ENCODE results near the gene FAF2. TPM values are rescaled to one million over a fixed set of nuclear protein-coding genes. Genes with fewer than 3 reads are reported as not detected.

FAF2 gene
- total and polyA plus RNA-seq, 12 donors, result 21.2 to 68.2 (median 40.6) TPM

DNA sequence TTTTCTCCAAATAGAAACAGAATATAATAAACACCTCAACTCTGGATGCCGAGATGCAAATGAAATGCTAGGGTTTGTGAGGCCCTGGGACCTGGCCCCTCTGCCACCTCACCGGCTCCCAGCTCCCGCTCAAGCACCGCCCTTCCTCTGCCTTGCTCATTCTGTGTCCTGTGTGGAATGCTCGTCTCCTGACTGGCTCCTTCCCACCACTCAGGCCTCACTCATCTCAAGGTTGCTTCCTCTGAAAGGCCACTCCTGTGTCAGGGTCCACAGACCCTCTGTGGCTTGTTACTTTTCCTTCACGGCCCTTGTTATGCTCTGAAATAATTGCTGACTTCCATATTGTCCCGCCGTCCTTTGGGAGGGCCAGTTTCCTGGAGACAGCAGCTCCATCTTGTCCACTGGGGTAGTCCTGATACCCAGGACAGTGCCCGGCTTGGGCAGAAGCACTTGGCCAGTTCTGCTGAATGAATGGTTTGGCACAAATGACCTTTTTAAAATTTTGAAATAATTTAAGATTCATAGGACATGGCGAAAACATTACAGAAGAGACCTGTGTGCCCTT lies 73.6 kb downstream of the FAF2 start:
- Histone ChIP-seq H3K9me3 (replicated peaks in 1 of 3) (no peaks in the 10 kb centered on the region), H3K27ac (no peak overlapping the region), H3K27me3 (no peaks in the 10 kb centered on the region), H3K4me1 (replicated peaks in 1 of 2) (no peaks in the 10 kb centered on the region), H3K36me3 (replicated peaks in 1 of 2) (no peaks in the 10 kb centered on the region), H3K4me3 (no peak overlapping the region)
- no peak for TF ChIP-seq POLR2A (IDR thresholded peaks at IDR 0.05)
- WGBS, 4 donors, result 69 to 76% (median 71%) methylated on average over 10 of the region's 10 CpGs
- DNase-seq, result no peak
- intact Hi-C loops (cut with DNase I), result no loop called here

- TF ChIP-seq POLR2A (IDR thresholded peaks at IDR 0.05), result no peak
- TF ChIP-seq, protein P1, sequence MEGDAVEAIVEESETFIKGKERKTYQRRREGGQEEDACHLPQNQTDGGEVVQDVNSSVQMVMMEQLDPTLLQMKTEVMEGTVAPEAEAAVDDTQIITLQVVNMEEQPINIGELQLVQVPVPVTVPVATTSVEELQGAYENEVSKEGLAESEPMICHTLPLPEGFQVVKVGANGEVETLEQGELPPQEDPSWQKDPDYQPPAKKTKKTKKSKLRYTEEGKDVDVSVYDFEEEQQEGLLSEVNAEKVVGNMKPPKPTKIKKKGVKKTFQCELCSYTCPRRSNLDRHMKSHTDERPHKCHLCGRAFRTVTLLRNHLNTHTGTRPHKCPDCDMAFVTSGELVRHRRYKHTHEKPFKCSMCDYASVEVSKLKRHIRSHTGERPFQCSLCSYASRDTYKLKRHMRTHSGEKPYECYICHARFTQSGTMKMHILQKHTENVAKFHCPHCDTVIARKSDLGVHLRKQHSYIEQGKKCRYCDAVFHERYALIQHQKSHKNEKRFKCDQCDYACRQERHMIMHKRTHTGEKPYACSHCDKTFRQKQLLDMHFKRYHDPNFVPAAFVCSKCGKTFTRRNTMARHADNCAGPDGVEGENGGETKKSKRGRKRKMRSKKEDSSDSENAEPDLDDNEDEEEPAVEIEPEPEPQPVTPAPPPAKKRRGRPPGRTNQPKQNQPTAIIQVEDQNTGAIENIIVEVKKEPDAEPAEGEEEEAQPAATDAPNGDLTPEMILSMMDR (IDR thresholded peaks at IDR 0.05), result no peak
- Histone ChIP-seq H3K27me3 (no peaks in the 10 kb centered on the region), H3K27ac (no peak overlapping the region), H3K4me3 (no peak overlapping the region), H3K4me1 (replicated peaks in 1 of 2) (no peaks in the 10 kb centered on the region), H3K36me3 (replicated peaks in 1 of 2) (peaks cover 0 to 23% of the 10 kb centered on the region in 2 donors), H3K9me3 (replicated peaks in 1 of 3) (no peaks in the 10 kb centered on the region)
- intact Hi-C loops (cut with DNase I), result no loop called here
- no peak for DNase-seq
- WGBS, 4 donors, result 83 to 95% (median 90%) methylated on average over 5 to 6 of the region's 6 CpGs
Observed at GRCh38 chr5:176524138-176524537, 76.0 kb downstream of the FAF2 start.

GRCh38 chr5:176524987-176525386 lies 76.8 kb downstream of the FAF2 start:
- no peaks in the 10 kb centered on the region for H3K9me3 ChIP-seq (replicated peaks in 1 of 3)
- no peak for DNase-seq
- H3K36me3 ChIP-seq (replicated peaks in 1 of 2), result peaks cover 0 to 30% of the 10 kb centered on the region in 2 donors
- intact Hi-C loops (cut with DNase I), result no loop called here
- 90 to 92% (median 91%) methylated on average over 15 of the region's 15 CpGs for WGBS, 4 donors
- no peak overlapping the region for H3K27ac ChIP-seq
- H3K4me3 ChIP-seq, result no peak overlapping the region
- no peak for TF ChIP-seq POLR2A (IDR thresholded peaks at IDR 0.05)
- TF ChIP-seq, protein P1 (IDR thresholded peaks at IDR 0.05), result no peak
- H3K4me1 ChIP-seq (replicated peaks in 1 of 2), result no peaks in the 10 kb centered on the region
- no peaks in the 10 kb centered on the region for H3K27me3 ChIP-seq

DNA sequence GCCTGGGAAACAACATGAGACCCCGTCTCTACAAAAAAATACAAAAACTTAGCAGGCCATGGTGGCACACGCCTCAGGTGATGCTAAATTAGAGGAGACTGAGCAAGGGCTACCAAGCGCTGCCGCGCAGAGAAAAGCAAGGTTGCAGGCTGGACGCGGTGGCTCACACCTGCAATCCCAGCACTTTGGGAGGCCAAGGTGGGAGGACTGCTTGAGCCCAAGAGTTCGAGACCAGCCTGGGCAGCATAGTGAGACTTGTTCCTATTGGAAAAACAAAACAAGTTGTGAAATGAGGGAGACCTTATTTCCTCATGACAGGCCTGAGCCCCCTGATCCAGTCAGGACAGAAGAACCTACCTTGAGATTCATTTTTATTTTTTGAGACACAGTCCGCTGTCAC lies 77.5 kb downstream of the FAF2 start:
- no peaks in the 10 kb centered on the region for H3K9me3 ChIP-seq (replicated peaks in 1 of 3)
- WGBS, 4 donors, result 94 to 98% (median 96%) methylated on average over 9 of the region's 9 CpGs
- H3K4me3 ChIP-seq, result no peak overlapping the region
- intact Hi-C loops (cut with DNase I), result no loop called here
- H3K4me1 ChIP-seq (replicated peaks in 1 of 2), result no peaks in the 10 kb centered on the region
- no peak for DNase-seq
- no peaks in the 10 kb centered on the region for H3K27me3 ChIP-seq
- TF ChIP-seq POLR2A (IDR thresholded peaks at IDR 0.05), result no peak
- TF ChIP-seq, protein P1 (IDR thresholded peaks at IDR 0.05), result no peak
- peaks cover 0 to 34% of the 10 kb centered on the region in 2 donors for H3K36me3 ChIP-seq (replicated peaks in 1 of 2)
- H3K27ac ChIP-seq, result no peak overlapping the region

- Histone ChIP-seq H3K27me3 (no peaks in the 10 kb centered on the region), H3K36me3 (replicated peaks in 1 of 2) (peaks cover 0 to 42% of the 10 kb centered on the region in 2 donors), H3K4me3 (no peak overlapping the region), H3K9me3 (replicated peaks in 1 of 3) (no peaks in the 10 kb centered on the region), H3K4me1 (replicated peaks in 1 of 2) (peaks cover 0 to 4% of the 10 kb centered on the region in 2 donors), H3K27ac (no peak overlapping the region)
- DNase-seq, result no peak
- TF ChIP-seq, protein P1 (IDR thresholded peaks at IDR 0.05), result no peak
- TF ChIP-seq POLR2A (IDR thresholded peaks at IDR 0.05), result no peak
- 93 to 96% (median 95%) methylated on average over 8 to 9 of the region's 9 CpGs for WGBS, 4 donors
- intact Hi-C loops (cut with DNase I), result no loop called here
Observed at GRCh38 chr5:176526462-176526861, 78.3 kb downstream of the FAF2 start.

Measured in adrenal gland (tissue), 12 donors.